Heart right ventricle (tissue), 16 donors: ENCODE results near the gene GRM8. TPM values are rescaled to one million over a fixed set of nuclear protein-coding genes. Genes with fewer than 3 reads are reported as not detected.

Experiments used
- ATAC-seq, 8 donors: fragments of 200-7000 bp; cut with Tn5 transposase; one replicate each; pipeline ENCODE4 v1.9.1; 2020; ENCODE audit warnings: mild to moderate bottlenecking in 8 of 8, moderate library complexity in 8 of 8, moderate number of reproducible peaks in 1 of 8
- DNase-seq, 2 donors: peaks; one replicate each; pipeline ENCODE4 v3.0.0-alpha.2; 2020
- H3K27ac ChIP-seq, 10 donors: fragments of 200-600 bp; sonication (generic) in 2 of 10; one replicate each; pipeline versions ENCODE4 v1.5.0 to v1.8.0; 2020 to 2022; ENCODE audit warnings: mild to moderate bottlenecking in 3 of 10
- H3K27me3 ChIP-seq, 7 donors: fragments of 200-600 bp; one replicate each; pipeline ENCODE4 v1.8.0; 2021 to 2022; ENCODE audit warnings: mild to moderate bottlenecking in 2 of 7
- H3K36me3 ChIP-seq, 9 donors: fragments of 200-600 bp; sonication (generic) in 1 of 9; one replicate each; pipeline versions ENCODE4 v1.5.0 to v1.8.0; 2020 to 2022; ENCODE audit warnings: mild to moderate bottlenecking in 2 of 9
- H3K4me1 ChIP-seq, 9 donors: fragments of 200-600 bp; sonication (generic) in 1 of 9; one replicate each; pipeline versions ENCODE4 v1.5.0 to v1.8.0; 2020 to 2022; ENCODE audit warnings: mild to moderate bottlenecking in 4 of 9
- H3K4me3 ChIP-seq, 10 donors: fragments of 200-600 bp; sonication (generic) in 2 of 10; one replicate each; pipeline versions ENCODE4 v1.5.0 to v1.8.0; 2020 to 2022; ENCODE audit warnings: mild to moderate bottlenecking in 7 of 10, moderate library complexity in 2 of 10
- H3K9me3 ChIP-seq, 11 donors: fragments of 200-600 bp in 10 of 11; sonication (generic) in 2 of 11; one replicate each; pipeline versions ENCODE4 v1.5.0 to v1.8.0; 2013 to 2022; ENCODE audit warnings: mild to moderate bottlenecking in 2 of 11, control low read depth in 1 of 11, moderate library complexity in 1 of 11
- CTCF ChIP-seq, 9 donors: fragments of 200-600 bp; sonication (generic) in 2 of 9; IDR thresholded peaks; one replicate each; pipeline versions ENCODE4 v1.5.0 to v1.8.0; 2021 to 2022; ENCODE audit warnings: antibody characterized with exemption in 9 of 9, mild to moderate bottlenecking in 5 of 9, moderate library complexity in 1 of 9
- WGBS, 2 donors: extraction: QIAGEN DNeasy Blood & Tissue Kit; methylation state at CpG; one replicate each; pipeline ENCODE4 v1.1.7; 2013; ENCODE audit warnings: inconsistent platforms in 1 of 2; 5-methylcytosine and 5-hydroxymethylcytosine counted together
- intact Hi-C, 10 donors: fragments of 100-400 bp; cut with DNase I; formaldehyde crosslinking; loops; one replicate each; pipeline versions ENCODE4 v1.11.1 to v1.14.2; 2022
- polyA plus RNA-seq, 2 donors: library from polyadenylated mRNA; stranded (reverse); fragments of 200-250 nt; gene quantifications; one replicate each; pipeline ENCODE4 v1.2.3, GENCODE V29; 2013
- total RNA-seq, 10 donors: library from RNA; stranded (reverse); fragmentation: NEBNext Ultra II Directional in 3 of 10; extraction: Animal tissue kit (Norgen Biotek cat#: 25700) in 3 of 10; gene quantifications; one replicate each; pipeline versions ENCODE4 v1.2.1 to v1.2.4, GENCODE V29; 2021 to 2023
- donor health status: Arrhythmogenic right ventricular cardiomyopathy.
- donor health status: ischemic (EF 13 %, LVEDD 7.1; RV severe dilation, severe dysfunction).
- donor health status: healthy with polysubstance abuse.
- donor health status: DM: no; HTN: yes; CAD: no.
- donor health status: DM: no; HTN: no; CAD: no.
- donor health status: ischemic (EF 25% LVEDD 6.9; RV normal size, moderate dysfunction).
- donor health status: ischemic (EF 25% LVEDD 5.7; RV mildly dilated, moderate dysfunction).
- donor health status: healthy.
- donor health status: DM: yes; HTN: yes; CAD: no.
- donor health status: Ischemic cardiomyopathy.
- donor health status: ischemic (EF 35%, LVEDD 5.7; RV mildly dilated, moderate dysfunction).
- donor health status: nonischemic (EF 11% LVEDD 7.7; RV severe dilation, severe dysfunction).
- donor health status: DM: yes; HTN: yes; CAD: no.
- donor health status: PGD.
- donor health status: ischemic (EF 29% LVEDD 5.4; RV normal size, mild dysfunction).
- donor health status: nonischemic (EF 23%, LVEDD 6.1; RV moderate dilation, normal function).

The GRM8 gene
- total and polyA plus RNA-seq, 12 donors, result 0.13 to 0.68 (median 0.34) TPM; not detected in 5

GRCh38 chr7:127270093-127270492 lies 17.4 kb upstream of the GRM8 start:
- TF ChIP-seq CTCF (IDR thresholded peaks at IDR 0.05), result no peak
- Histone ChIP-seq H3K4me3 (no peak overlapping the region), H3K4me1 (no peaks in the 10 kb centered on the region), H3K36me3 (no peaks in the 10 kb centered on the region), H3K9me3 (peaks cover 0 to 2% (median 0%) of the 10 kb centered on the region in 11 donors), H3K27ac (no peak overlapping the region), H3K27me3 (peaks cover 0 to 52% (median 21%) of the 10 kb centered on the region in 7 donors)
- DNase-seq, result no peak
- 89 to 96% methylated on average over 1 of the region's 1 CpG for WGBS, 2 donors
- intact Hi-C loops, result no loop called here
- ATAC-seq, result no peak

GRCh38 chr7:127266047-127266446 lies 13.3 kb upstream of the GRM8 start:
- ATAC-seq (no peak), DNase-seq (no peak)
- Histone ChIP-seq H3K4me1 (no peaks in the 10 kb centered on the region), H3K27me3 (peaks cover 0 to 53% (median 19%) of the 10 kb centered on the region in 7 donors), H3K9me3 (no peaks in the 10 kb centered on the region), H3K36me3 (no peaks in the 10 kb centered on the region), H3K27ac (no peak overlapping the region), H3K4me3 (no peak overlapping the region)
- WGBS, 2 donors, result 78 to 81% methylated on average over 1 of the region's 1 CpG
- intact Hi-C loops, result no loop called here
- no peak for TF ChIP-seq CTCF (IDR thresholded peaks at IDR 0.05)

- H3K4me1 ChIP-seq, result no peaks in the 10 kb centered on the region
- H3K36me3 ChIP-seq, result no peaks in the 10 kb centered on the region
- DNase-seq, result no peak
- H3K4me3 ChIP-seq, result no peak overlapping the region
- H3K27me3 ChIP-seq, result peaks cover 0 to 41% (median 9%) of the 10 kb centered on the region in 7 donors
- no peaks in the 10 kb centered on the region for H3K9me3 ChIP-seq
- intact Hi-C loops, result no loop called here
- TF ChIP-seq CTCF (IDR thresholded peaks at IDR 0.05), result no peak
- H3K27ac ChIP-seq, result no peak overlapping the region
- 87 to 88% methylated on average over 3 of the region's 3 CpGs for WGBS, 2 donors
- no peak for ATAC-seq
Observed at GRCh38 chr7:127264219-127264618, 11.5 kb upstream of the GRM8 start.

GRCh38 chr7:127258111-127258510 lies 5.4 kb upstream of the GRM8 start:
- intact Hi-C loops, result loop anchor here in 4 of 10 donors (10.0 kb wide), 2 partner anchors 153 to 453 kb away; no protein-coding TSS in a partner anchor
- Histone ChIP-seq H3K4me1 (peaks cover 0 to 4% (median under 1%) of the 10 kb centered on the region in 9 donors), H3K9me3 (no peaks in the 10 kb centered on the region), H3K27ac (no peak overlapping the region), H3K27me3 (peaks cover 0 to 70% (median 59%) of the 10 kb centered on the region in 7 donors), H3K36me3 (no peaks in the 10 kb centered on the region), H3K4me3 (no peak overlapping the region)
- no peak for TF ChIP-seq CTCF (IDR thresholded peaks at IDR 0.05)
- WGBS, 2 donors, result 34 to 39% methylated on average over 6 of the region's 6 CpGs
- DNase-seq (no peak), ATAC-seq (no peak)
